ENCODE results near the gene PLEKHN1.

DNA sequence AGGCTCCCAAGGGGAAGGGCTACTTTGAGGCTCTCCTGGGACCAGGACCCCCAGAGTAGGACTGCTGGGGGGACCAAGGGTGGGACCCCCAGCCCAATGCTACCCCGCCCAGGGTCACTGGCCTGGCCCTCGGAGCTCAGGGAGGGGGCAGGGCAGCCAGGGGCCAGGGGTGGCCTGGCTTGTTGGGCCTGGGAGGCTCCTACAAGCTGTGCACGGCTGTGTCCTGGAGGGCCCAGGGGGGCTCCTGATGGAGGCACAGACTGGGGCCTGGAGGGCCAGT lies 31.4 kb downstream of the PLEKHN1 start:
- no peak for TF ChIP-seq RFX5 (IDR thresholded peaks at IDR 0.05; ENCODE audit: low read depth, low read length)
- no peak for TF ChIP-seq CTCF (conservative IDR thresholded peaks at IDR 0.05; ENCODE audit: low read depth, low read length)
- no peak for TF ChIP-seq SMC3 (IDR thresholded peaks at IDR 0.05; ENCODE audit: low read depth, low read length)
